ENCODE results near the gene CXCL12. TPM values are rescaled to one million over a fixed set of nuclear protein-coding genes. Genes with fewer than 3 reads are reported as not detected.

CXCL12 gene
- total and polyA plus RNA-seq, 2 of the 13 experiments (the other 11 are each of a cell fraction or from before 2014, with no cell fraction given): not detected

GRCh38 chr10:44386546-44387052 lies 1.7 kb upstream of the CXCL12 start (continued):
- TF ChIP-seq ZNF318 (CRISPR knock-in tag; IDR thresholded peaks at IDR 0.05) (no peak), UBTF (CRISPR knock-in tag; IDR thresholded peaks at IDR 0.05) (peak; percentile 44; the same call in 1 of the 2 replicates), ZNF414 (CRISPR knock-in tag; IDR thresholded peaks at IDR 0.05) (no peak), ZNF235 (CRISPR knock-in tag; IDR thresholded peaks at IDR 0.05; ENCODE audit: borderline replicate concordance) (0 out of 2 replicates have a peak, but pooled peaks have one; percentile 41), ZNF280B (CRISPR knock-in tag; IDR thresholded peaks at IDR 0.05; ENCODE audit: borderline replicate concordance) (no peak), ARNT (IDR thresholded peaks at IDR 0.05) (no peak), ZBTB26 (CRISPR knock-in tag; IDR thresholded peaks at IDR 0.05; ENCODE audit: borderline replicate concordance) (0 out of 2 replicates have a peak, but pooled peaks have one; percentile 41), MTF2 (CRISPR knock-in tag; IDR thresholded peaks at IDR 0.05; ENCODE audit: borderline replicate concordance) (0 out of 2 replicates have a peak, but pooled peaks have one; percentile 57), ZNF777 (CRISPR knock-in tag; IDR thresholded peaks at IDR 0.05) (peak; percentile 81), ZBTB7A (CRISPR knock-in tag; IDR thresholded peaks at IDR 0.05) (0 out of 2 replicates have a peak, but pooled peaks have one; percentile 23), CREB1 (IDR thresholded peaks at IDR 0.05) (no peak), CREB1 (CRISPR knock-in tag; IDR thresholded peaks at IDR 0.05) (no peak), ZNF33A (CRISPR knock-in tag; IDR thresholded peaks at IDR 0.05; ENCODE audit: borderline replicate concordance) (no peak), ZFP36 (IDR thresholded peaks at IDR 0.05; ENCODE audit: borderline replicate concordance, low read depth, low read length, partially characterized antibody) (peak; percentile 13)

Measured in HepG2 (cell line).